ENCODE results near the gene GDPGP1.

GDPGP1 gene

DNA sequence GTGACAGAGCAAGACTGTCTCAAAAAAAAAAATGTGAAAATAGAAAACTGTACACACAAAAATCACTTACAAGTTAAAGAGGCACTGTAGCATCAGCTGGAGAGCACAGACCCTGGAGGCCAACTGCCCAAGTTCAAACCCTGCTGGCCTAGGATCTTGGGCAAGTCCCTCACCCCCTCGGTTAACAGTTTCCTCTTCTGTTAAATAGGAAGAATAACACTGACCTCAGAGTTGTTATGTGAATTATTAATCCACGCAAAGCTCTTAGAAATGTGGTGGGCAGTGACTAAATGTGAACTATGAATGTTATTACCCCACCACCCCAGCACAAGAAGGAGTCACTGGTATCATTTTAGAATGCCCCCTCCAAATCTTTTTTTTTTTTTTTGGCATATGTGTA is 11.5 kb upstream of the GDPGP1 start:
- no peak for DNase-seq (ENCODE audit: low spot score)
- TF ChIP-seq, protein P1, sequence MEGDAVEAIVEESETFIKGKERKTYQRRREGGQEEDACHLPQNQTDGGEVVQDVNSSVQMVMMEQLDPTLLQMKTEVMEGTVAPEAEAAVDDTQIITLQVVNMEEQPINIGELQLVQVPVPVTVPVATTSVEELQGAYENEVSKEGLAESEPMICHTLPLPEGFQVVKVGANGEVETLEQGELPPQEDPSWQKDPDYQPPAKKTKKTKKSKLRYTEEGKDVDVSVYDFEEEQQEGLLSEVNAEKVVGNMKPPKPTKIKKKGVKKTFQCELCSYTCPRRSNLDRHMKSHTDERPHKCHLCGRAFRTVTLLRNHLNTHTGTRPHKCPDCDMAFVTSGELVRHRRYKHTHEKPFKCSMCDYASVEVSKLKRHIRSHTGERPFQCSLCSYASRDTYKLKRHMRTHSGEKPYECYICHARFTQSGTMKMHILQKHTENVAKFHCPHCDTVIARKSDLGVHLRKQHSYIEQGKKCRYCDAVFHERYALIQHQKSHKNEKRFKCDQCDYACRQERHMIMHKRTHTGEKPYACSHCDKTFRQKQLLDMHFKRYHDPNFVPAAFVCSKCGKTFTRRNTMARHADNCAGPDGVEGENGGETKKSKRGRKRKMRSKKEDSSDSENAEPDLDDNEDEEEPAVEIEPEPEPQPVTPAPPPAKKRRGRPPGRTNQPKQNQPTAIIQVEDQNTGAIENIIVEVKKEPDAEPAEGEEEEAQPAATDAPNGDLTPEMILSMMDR (IDR thresholded peaks at IDR 0.05; ENCODE audit: extremely low read depth, missing control alignments): no peak

DNA sequence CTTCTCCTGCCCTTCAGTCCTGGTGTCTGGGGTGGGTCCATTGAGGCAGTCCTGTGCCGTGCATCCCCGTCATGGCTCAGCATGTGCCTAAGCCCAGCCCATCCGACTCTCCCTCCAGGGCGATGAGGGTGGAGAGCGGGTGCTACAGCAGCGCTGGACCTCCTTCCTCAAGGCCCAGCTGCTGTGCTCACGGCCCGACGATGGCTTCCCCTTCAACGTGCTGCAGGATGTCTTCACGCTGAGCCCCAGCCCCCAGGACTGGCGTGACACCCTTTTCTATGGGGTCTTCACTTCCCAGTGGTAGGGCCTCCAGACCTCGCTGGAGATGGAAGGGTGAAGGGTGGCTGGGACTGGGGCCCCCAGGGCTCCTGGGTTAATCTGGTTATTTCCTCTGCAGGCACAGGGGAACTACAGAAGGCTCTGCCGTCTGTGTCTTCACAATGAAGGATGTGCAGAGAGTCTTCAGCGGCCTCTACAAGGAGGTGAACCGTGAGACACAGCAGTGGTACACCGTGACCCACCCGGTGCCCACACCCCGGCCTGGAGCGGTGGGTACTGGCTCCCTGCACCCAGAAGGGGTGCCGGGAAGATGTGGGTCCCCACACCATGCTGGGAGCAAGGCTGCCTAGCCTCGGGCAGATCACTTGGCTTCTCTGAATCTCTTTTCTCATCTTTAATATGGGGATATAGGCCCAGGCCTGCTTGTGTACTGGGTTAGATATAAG is 10.4 kb upstream of the GDPGP1 start:
- TF ChIP-seq, protein P1 (IDR thresholded peaks at IDR 0.05; ENCODE audit: extremely low read depth, missing control alignments): no peak
- DNase-seq (ENCODE audit: low spot score): no peak

DNA sequence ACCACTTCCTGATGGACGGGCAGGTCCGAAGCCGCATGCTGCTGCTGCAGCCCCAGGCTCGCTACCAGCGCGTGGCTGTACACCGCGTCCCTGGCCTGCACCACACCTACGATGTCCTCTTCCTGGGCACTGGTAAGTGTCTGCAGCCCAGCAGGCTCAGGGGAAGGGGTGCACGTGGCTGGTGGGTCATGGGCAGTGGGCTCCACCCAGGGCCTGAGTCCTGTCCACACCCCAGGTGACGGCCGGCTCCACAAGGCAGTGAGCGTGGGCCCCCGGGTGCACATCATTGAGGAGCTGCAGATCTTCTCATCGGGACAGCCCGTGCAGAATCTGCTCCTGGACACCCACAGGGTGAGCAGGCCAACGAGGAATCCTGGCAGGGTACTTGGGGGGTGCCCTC is 9.0 kb upstream of the GDPGP1 start:
- no peak for DNase-seq (ENCODE audit: low spot score)
- TF ChIP-seq, protein P1 (IDR thresholded peaks at IDR 0.05; ENCODE audit: extremely low read depth, missing control alignments): no peak

DNA sequence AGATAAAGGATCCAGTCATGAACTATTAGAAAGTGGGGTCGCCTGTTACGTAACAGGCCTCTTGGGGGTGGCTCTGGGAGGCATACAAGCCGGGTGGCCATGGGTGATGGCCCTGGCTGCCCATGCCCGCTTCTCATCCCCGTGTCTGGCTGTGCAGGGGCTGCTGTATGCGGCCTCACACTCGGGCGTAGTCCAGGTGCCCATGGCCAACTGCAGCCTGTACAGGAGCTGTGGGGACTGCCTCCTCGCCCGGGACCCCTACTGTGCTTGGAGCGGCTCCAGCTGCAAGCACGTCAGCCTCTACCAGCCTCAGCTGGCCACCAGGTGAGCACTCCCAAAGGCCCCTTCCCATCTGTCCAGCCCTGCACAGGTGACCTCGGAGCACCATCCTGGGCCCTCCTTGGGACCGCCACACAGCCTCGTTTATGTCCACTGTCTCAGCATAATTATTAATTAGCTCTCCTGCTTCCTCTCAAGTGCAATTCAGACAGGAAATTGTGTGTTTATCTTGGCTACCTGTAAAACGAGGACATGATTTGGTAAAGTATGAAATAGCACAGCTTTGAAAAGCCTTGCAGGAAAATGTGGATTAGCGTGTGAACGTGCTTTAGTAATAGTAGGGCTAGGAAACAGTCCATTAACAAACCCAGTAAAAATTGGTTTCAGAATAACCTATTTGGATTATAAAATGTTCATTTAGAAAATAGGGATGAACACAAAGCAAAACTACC is 8.3 kb upstream of the GDPGP1 start:
- TF ChIP-seq, protein P1 (IDR thresholded peaks at IDR 0.05; ENCODE audit: extremely low read depth, missing control alignments): no peak
- no peak for DNase-seq (ENCODE audit: low spot score)

DNA sequence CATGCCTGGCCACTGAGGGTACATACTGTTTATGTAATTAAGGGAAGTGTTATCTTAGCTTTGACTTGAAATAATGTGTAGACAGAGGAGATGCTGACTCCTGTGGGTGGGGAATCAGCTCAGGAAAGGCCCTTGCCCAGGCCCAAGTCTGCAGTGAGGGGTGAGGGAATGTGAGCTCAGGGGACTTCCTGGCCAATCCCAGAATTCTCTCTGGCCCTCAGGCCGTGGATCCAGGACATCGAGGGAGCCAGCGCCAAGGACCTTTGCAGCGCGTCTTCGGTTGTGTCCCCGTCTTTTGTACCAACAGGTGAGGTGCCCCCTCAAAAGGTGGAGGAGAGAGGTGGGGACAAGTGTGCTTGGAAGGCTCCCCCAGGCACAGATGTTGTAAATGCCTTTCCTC is 6.7 kb upstream of the GDPGP1 start:
- TF ChIP-seq, protein P1 (IDR thresholded peaks at IDR 0.05; ENCODE audit: extremely low read depth, missing control alignments): no peak

DNA sequence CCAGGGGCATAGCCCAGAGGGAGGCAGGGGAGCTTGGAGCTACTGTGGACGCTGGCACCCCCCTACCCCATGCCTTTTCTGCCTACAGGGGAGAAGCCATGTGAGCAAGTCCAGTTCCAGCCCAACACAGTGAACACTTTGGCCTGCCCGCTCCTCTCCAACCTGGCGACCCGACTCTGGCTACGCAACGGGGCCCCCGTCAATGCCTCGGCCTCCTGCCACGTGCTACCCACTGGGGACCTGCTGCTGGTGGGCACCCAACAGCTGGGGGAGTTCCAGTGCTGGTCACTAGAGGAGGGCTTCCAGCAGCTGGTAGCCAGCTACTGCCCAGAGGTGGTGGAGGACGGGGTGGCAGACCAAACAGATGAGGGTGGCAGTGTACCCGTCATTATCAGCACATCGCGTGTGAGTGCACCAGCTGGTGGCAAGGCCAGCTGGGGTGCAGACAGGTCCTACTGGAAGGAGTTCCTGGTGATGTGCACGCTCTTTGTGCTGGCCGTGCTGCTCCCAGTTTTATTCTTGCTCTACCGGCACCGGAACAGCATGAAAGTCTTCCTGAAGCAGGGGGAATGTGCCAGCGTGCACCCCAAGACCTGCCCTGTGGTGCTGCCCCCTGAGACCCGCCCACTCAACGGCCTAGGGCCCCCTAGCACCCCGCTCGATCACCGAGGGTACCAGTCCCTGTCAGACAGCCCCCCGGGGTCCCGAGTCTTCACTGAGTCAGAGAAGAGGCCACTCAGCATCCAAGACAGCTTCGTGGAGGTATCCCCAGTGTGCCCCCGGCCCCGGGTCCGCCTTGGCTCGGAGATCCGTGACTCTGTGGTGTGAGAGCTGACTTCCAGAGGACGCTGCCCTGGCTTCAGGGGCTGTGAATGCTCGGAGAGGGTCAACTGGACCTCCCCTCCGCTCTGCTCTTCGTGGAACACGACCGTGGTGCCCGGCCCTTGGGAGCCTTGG is 5.9 kb upstream of the GDPGP1 start:
- no peak for DNase-seq (ENCODE audit: low spot score)
- TF ChIP-seq, protein P1 (IDR thresholded peaks at IDR 0.05; ENCODE audit: extremely low read depth, missing control alignments): no peak

More for the DNA sequence above, 6.7 kb upstream of the GDPGP1 start:
- no peak for DNase-seq (ENCODE audit: low spot score)
